Activated naive CD4-positive, alpha-beta T cell treated with anti-CD3 and anti-CD28 coated beads, Interleukin-2, amount 50 U/mL, for 72 hours (primary cell): Measurements from ENCODE around the gene SNAP47. TPM values are rescaled to one million over a fixed set of nuclear protein-coding genes. Genes with fewer than 3 reads are reported as not detected.

Source experiments
- ATAC-seq, 2 donors: fragments of 150-1000 bp; cut with Tn5 transposase; 2 replicates each; pipeline ENCODE4 v1.10.0; 2021; ENCODE audit warnings: mild to moderate bottlenecking in 2 of 2, moderate library complexity in 2 of 2
- DNase-seq, 2 donors: peaks; one replicate each; pipeline ENCODE4 v3.0.0; 2021 to 2022; ENCODE audit warnings: low spot score in 2 of 2
- H3K27ac Mint-ChIP-seq, 2 donors: one replicate each; pipeline ENCODE4 v1.8.0; 2022; ENCODE audit warnings: mild to moderate bottlenecking in 2 of 2, mixed read lengths in 2 of 2
- H3K36me3 Mint-ChIP-seq, 2 donors: one replicate each; pipeline ENCODE4 v1.8.0; 2022; ENCODE audit warnings: mixed read lengths in 2 of 2
- H3K9me3 Mint-ChIP-seq, 2 donors: one replicate each; pipeline ENCODE4 v1.8.0; 2022; ENCODE audit warnings: mixed read lengths in 2 of 2
- total RNA-seq, 2 donors: library from RNA; stranded (reverse); gene quantifications; one replicate each; pipeline ENCODE4 v1.2.3, GENCODE V29; 2022

Gene SNAP47
- total RNA-seq, 2 donors from 2014 or later = 33.8 to 35.8 TPM

DNA sequence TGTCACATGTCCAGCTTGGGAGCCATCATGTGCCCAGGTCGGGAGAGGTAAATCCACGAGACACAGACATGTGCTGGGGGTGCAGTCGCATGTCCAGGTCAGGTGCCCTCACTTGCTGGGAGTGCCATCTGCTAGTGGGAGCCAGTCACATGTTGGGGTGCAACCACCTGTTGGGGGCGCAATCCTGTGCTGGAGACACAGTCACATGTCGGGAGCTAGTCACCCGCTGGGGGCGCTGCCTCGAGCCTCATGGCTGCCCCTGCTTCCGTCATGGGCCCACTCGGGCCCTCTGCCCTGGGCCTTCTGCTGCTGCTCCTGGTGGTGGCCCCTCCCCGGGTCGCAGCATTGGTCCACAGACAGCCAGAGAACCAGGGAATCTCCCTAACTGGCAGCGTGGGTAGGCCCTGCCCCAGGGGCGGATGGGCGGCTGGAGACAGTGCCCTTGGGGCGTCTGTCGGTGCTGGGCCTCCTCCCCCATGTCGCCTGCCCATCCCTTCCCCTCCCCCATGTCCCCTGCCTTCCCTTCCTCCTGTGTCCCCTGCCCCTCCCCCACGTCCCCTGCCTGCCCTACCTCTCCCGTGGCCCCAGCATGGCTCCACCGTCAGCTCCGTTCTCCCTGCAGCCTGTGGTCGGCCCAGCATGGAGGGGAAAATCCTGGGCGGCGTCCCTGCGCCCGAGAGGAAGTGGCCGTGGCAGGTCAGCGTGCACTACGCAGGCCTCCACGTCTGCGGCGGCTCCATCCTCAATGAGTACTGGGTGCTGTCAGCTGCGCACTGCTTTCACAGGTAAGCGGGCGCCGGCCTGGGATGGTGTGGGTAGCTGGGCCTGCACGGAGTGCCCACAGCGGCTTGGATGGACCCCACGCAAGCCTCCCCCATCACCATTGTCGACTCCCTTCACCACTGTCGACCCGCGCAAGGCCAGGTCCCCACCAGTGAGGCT, 80.5 kb downstream of the SNAP47 start, which contains the start of gene PRSS38:
Gene PRSS38, plus strand, starts transcription at position 208 of the 942 bp plus-strand sequence. Its CDS starts 42 bp downstream, at position 250.
- no peak within 1 kb of the TSS for H3K27ac Mint-ChIP-seq
- H3K36me3 Mint-ChIP-seq = peaks cover 22 to 24% of the 10 kb centered on the region in 2 donors
- ATAC-seq (no peak), DNase-seq (no peak)
- H3K9me3 Mint-ChIP-seq = peaks cover 17 to 21% of the 10 kb centered on the region in 2 donors

DNA sequence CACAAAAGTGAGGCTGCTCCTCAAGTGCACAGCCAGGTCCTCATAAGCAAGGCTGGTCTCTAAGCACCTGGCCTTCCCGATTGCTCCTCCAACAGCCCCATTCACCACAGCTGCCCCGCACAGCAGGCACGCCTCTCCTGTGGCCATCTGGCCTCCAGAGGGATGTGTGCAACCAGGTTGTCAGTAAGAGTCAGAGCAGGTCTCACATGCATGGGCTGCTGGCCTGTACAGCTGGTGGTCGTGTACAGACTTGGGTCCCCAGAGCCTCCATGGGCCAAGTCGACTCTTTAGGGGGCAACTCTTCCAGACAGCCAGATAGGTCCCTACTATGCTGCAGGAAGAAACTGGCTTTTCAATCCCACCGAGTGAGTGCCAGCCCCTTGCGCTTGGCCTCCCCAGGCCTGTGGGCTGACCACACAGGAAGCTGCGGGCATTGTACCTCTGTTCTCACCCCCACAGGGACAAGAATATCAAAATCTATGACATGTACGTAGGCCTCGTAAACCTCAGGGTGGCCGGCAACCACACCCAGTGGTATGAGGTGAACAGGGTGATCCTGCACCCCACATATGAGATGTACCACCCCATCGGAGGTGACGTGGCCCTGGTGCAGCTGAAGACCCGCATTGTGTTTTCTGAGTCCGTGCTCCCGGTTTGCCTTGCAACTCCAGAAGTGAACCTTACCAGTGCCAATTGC, 81.7 kb downstream of the SNAP47 start:
- DNase-seq (no peak), ATAC-seq (no peak)
- no peak overlapping the region for H3K27ac Mint-ChIP-seq
- peaks cover 24 to 29% of the 10 kb centered on the region in 2 donors for H3K9me3 Mint-ChIP-seq
- H3K36me3 Mint-ChIP-seq = peaks cover 24 to 27% of the 10 kb centered on the region in 2 donors

DNA sequence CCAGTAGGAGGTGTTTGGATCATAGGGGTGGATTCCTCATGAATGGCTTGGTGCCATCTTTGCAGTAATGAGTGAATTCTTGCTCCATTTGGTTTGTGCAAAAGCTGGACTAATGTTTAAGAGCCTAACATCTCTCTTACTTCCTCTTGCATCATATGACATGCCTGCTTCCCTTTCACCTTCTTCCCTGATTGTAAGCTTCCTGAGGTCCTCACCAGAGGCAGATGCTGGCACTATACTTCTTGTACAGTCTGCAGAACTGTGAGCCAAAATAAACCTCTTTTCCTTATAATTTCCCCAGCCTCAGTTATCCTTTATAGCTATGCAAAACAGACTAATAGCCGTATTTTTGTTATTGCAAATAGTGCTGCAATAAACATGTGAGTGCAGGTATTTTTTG, 88.3 kb downstream of the SNAP47 start:
- peaks cover 0 to 13% of the 10 kb centered on the region in 2 donors for H3K36me3 Mint-ChIP-seq
- no peak overlapping the region for H3K27ac Mint-ChIP-seq
- no peak for ATAC-seq
- peaks cover 13 to 19% of the 10 kb centered on the region in 2 donors for H3K9me3 Mint-ChIP-seq
- no peak for DNase-seq

DNA sequence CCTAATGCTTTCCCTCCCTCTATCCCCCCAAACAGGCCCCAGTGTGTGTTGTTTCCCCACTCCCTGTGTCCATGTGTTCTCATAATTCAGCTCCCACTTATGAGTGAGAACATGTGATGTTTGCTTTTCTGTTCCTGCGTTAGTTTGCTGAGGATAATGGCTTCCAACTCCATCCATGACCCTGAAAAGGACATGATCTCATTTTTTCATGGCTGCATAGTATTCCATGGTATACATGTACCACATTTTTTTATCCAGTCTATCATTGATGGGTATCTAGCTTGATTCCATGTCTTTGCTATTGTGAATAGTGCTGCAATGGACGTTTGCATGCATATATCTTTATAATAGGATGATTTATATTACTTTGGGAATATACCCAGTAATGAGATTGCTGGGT, 89.0 kb downstream of the SNAP47 start:
- ATAC-seq (no peak), DNase-seq (no peak)
- H3K9me3 Mint-ChIP-seq = peaks cover 13 to 19% of the 10 kb centered on the region in 2 donors
- H3K27ac Mint-ChIP-seq = no peak overlapping the region
- peaks cover 0 to 13% of the 10 kb centered on the region in 2 donors for H3K36me3 Mint-ChIP-seq

DNA sequence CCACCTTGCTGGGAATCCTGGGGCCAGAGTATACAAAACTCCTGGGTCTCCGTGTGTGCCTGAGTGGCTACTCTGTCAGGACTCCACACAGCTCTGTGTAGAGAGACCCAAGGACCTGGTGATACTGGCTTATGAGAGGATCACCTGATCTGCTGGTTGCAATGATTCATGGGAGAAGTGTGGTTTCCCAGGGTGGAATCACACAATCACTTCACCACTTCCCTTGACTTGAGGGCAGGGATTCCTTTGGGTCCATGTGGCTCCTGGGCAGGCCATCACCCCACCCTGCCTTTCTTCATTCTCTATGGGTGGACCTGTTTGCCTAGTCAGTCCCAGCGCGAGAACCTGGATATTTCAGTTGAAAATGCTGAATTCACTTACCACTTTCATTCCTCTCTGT, 93.6 kb downstream of the SNAP47 start:
- ATAC-seq (peak in 1 of 2 donors; percentile 58), DNase-seq (no peak)
- peaks cover 0 to 5% of the 10 kb centered on the region in 2 donors for H3K9me3 Mint-ChIP-seq
- H3K36me3 Mint-ChIP-seq = peaks cover 0 to 6% of the 10 kb centered on the region in 2 donors
- no peak overlapping the region for H3K27ac Mint-ChIP-seq

Other genes with a start within 250 kb of the SNAP47 start
- 10 to 100 TPM in 1 of 2 donors, 1 to 10 TPM in 1; 8.5 to 14.1 TPM for gene ZNF678, start 171.9 kb upstream of the SNAP47 start, total RNA-seq
- gene JMJD4, start 133 bp upstream of the SNAP47 start, total RNA-seq = 10 to 100 TPM in 1 of 2 donors, 1 to 10 TPM in 1; 7.2 to 14.8 TPM
- gene PRSS38, start 80.2 kb downstream of the SNAP47 start, total RNA-seq = not detected
- not detected for gene WNT9A, start 212.5 kb downstream of the SNAP47 start, total RNA-seq